Measurements from ENCODE around the gene DIRAS2. TPM values are rescaled to one million over a fixed set of nuclear protein-coding genes. Genes with fewer than 3 reads are reported as not detected.

The DIRAS2 gene
- total RNA-seq, 1 experiment from 2014 or later = 0.03 TPM

DNA sequence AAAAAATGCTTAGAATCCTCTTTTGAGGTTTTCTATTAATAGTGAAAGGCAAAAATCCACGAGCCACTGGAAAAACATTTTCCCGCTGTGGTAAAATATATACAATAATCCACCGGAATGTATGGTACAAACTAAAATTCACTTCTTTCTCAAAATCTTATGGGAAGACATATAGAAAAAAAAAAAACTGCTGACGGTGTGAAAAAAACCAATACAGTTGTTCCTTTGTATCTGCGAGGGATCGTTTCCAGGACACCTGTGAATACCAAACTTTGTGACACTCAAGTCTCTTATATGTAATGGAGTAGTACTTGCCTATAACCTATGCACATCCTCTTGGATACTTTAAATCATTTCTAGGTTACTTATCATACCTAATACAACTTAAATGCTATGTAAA, 13.3 kb downstream of the DIRAS2 start:
- Histone ChIP-seq H3K36me3 (ENCODE audit: control insufficient read depth, insufficient read depth, low read length) (no peaks in the 10 kb centered on the region), H3K4me1 (ENCODE audit: control insufficient read depth, insufficient read depth, low read length) (no peaks in the 10 kb centered on the region), H3K27me3 (ENCODE audit: control insufficient read depth, insufficient read depth, low read length) (no peaks in the 10 kb centered on the region), H3K27ac (ENCODE audit: low read length) (no peak overlapping the region), H3K4me3 (ENCODE audit: low read depth in 2 of 2, low read length in 2 of 2) (no peak overlapping the region), H3K9me3 (ENCODE audit: control insufficient read depth, insufficient read depth, low read depth, low read length) (no peaks in the 10 kb centered on the region)
- in situ Hi-C loops (cut with HindIII; ENCODE audit: low pct_unique_long_range_greater_than_20kb, low sequenced_read_pairs) = no loop called here
- ChIA-PET POLR2A (no interaction called here), CTCF (no interaction called here)
- intact Hi-C loops (cut with micrococcal nuclease; ENCODE audit: unreplicated experiment) = no loop called here
- no TSS peak for BruUV-seq (replicated peaks)
- no peak for ATAC-seq
- no peak for TF ChIP-seq SIN3A (IDR thresholded peaks at IDR 0.05; ENCODE audit: borderline replicate concordance, insufficient read depth, low read depth, low read length)
- no peak for TF ChIP-seq POLR2AphosphoS5 (IDR thresholded peaks at IDR 0.05; ENCODE audit: low read depth, low read length)
- TF ChIP-seq, protein P1, sequence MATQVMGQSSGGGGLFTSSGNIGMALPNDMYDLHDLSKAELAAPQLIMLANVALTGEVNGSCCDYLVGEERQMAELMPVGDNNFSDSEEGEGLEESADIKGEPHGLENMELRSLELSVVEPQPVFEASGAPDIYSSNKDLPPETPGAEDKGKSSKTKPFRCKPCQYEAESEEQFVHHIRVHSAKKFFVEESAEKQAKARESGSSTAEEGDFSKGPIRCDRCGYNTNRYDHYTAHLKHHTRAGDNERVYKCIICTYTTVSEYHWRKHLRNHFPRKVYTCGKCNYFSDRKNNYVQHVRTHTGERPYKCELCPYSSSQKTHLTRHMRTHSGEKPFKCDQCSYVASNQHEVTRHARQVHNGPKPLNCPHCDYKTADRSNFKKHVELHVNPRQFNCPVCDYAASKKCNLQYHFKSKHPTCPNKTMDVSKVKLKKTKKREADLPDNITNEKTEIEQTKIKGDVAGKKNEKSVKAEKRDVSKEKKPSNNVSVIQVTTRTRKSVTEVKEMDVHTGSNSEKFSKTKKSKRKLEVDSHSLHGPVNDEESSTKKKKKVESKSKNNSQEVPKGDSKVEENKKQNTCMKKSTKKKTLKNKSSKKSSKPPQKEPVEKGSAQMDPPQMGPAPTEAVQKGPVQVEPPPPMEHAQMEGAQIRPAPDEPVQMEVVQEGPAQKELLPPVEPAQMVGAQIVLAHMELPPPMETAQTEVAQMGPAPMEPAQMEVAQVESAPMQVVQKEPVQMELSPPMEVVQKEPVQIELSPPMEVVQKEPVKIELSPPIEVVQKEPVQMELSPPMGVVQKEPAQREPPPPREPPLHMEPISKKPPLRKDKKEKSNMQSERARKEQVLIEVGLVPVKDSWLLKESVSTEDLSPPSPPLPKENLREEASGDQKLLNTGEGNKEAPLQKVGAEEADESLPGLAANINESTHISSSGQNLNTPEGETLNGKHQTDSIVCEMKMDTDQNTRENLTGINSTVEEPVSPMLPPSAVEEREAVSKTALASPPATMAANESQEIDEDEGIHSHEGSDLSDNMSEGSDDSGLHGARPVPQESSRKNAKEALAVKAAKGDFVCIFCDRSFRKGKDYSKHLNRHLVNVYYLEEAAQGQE (IDR thresholded peaks at IDR 0.05; ENCODE audit: insufficient read depth in 1 of 2, low read depth in 2 of 2, low read length in 1 of 2) = no peak
- no peak for TF ChIP-seq TCF7L2 (IDR thresholded peaks at IDR 0.05; ENCODE audit: low read depth, low read length)
- TF ChIP-seq, protein P2, sequence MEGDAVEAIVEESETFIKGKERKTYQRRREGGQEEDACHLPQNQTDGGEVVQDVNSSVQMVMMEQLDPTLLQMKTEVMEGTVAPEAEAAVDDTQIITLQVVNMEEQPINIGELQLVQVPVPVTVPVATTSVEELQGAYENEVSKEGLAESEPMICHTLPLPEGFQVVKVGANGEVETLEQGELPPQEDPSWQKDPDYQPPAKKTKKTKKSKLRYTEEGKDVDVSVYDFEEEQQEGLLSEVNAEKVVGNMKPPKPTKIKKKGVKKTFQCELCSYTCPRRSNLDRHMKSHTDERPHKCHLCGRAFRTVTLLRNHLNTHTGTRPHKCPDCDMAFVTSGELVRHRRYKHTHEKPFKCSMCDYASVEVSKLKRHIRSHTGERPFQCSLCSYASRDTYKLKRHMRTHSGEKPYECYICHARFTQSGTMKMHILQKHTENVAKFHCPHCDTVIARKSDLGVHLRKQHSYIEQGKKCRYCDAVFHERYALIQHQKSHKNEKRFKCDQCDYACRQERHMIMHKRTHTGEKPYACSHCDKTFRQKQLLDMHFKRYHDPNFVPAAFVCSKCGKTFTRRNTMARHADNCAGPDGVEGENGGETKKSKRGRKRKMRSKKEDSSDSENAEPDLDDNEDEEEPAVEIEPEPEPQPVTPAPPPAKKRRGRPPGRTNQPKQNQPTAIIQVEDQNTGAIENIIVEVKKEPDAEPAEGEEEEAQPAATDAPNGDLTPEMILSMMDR (IDR thresholded peaks at IDR 0.05) = no peak
- no peak for DNase-seq (ENCODE audit: low read depth, low spot score)

DNA sequence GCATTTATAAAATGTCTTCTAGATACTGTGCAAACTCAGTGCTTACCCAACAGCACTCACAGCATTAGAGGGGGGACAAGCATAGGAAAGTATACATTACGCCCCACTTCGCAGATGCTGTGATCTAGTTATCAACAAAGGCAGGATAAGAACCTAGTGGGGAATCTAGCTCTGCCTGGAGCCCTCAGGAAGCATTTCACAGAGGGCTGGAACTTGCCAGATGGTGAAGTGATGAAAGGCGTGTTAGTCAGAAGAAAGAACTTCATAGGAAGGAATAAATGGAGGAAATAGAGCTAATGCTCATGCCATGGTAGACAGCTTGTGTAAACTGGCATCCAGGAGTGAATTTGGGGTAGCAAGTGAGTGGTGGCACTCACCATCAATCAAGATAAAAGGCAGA, 25.8 kb downstream of the DIRAS2 start:
- 0 out of 2 replicates have a peak, but pooled peaks cover 2% of the 10 kb centered on the region for H3K27me3 ChIP-seq (ENCODE audit: control insufficient read depth, insufficient read depth, low read length)
- H3K36me3 ChIP-seq (ENCODE audit: control insufficient read depth, insufficient read depth, low read length) = no peaks in the 10 kb centered on the region
- no peak overlapping the region for H3K4me3 ChIP-seq (ENCODE audit: low read depth in 2 of 2, low read length in 2 of 2)
- no TSS peak for BruUV-seq (replicated peaks)
- in situ Hi-C loops (cut with HindIII; ENCODE audit: low pct_unique_long_range_greater_than_20kb, low sequenced_read_pairs) = no loop called here
- no peak for TF ChIP-seq POLR2AphosphoS5 (IDR thresholded peaks at IDR 0.05; ENCODE audit: low read depth, low read length)
- TF ChIP-seq, protein P2 (IDR thresholded peaks at IDR 0.05) = no peak
- no peak for ATAC-seq
- intact Hi-C loops (cut with micrococcal nuclease; ENCODE audit: unreplicated experiment) = no loop called here
- no peaks in the 10 kb centered on the region for H3K4me1 ChIP-seq (ENCODE audit: control insufficient read depth, insufficient read depth, low read length)
- POLR2A ChIA-PET = no interaction called here
- CTCF ChIA-PET = no interaction called here
- no peak for DNase-seq (ENCODE audit: low read depth, low spot score)
- H3K27ac ChIP-seq (ENCODE audit: low read length) = no peak overlapping the region
- no peaks in the 10 kb centered on the region for H3K9me3 ChIP-seq (ENCODE audit: control insufficient read depth, insufficient read depth, low read depth, low read length)

DNA sequence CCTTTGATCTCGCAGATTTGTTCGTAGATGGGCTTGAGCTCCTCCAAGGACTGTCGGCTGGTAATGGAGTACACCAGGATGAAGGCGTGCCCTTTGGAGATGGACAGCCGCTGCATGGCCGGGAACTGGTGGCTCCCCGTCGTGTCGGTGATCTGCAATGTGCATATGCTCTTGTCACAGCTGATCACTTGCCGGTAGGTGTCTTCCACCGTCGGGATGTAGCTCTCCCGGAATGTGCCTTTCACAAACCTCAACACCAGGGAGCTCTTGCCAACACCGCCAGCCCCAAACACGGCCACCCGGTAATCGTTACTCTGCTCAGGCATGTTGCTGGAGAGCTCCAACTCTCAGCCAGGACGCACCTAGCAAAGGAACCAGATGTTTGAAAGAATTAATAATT, 29.1 kb downstream of the DIRAS2 start:
- ATAC-seq = no peak
- intact Hi-C loops (cut with micrococcal nuclease; ENCODE audit: unreplicated experiment) = no loop called here

More for the DNA sequence above, 29.1 kb downstream of the DIRAS2 start:
- TF ChIP-seq, protein P2 (IDR thresholded peaks at IDR 0.05) = no peak
- TF ChIP-seq SIN3A (IDR thresholded peaks at IDR 0.05; ENCODE audit: borderline replicate concordance, insufficient read depth, low read depth, low read length) = no peak
- no peak for TF ChIP-seq TCF7L2 (IDR thresholded peaks at IDR 0.05; ENCODE audit: low read depth, low read length)
- TF ChIP-seq, protein P1 (IDR thresholded peaks at IDR 0.05; ENCODE audit: insufficient read depth in 1 of 2, low read depth in 2 of 2, low read length in 1 of 2) = no peak
- no peak for TF ChIP-seq POLR2AphosphoS5 (IDR thresholded peaks at IDR 0.05; ENCODE audit: low read depth, low read length)
- 0 out of 2 replicates have a peak, but pooled peaks cover 2% of the 10 kb centered on the region for H3K27me3 ChIP-seq (ENCODE audit: control insufficient read depth, insufficient read depth, low read length)
- no peaks in the 10 kb centered on the region for H3K36me3 ChIP-seq (ENCODE audit: control insufficient read depth, insufficient read depth, low read length)
- H3K9me3 ChIP-seq (ENCODE audit: control insufficient read depth, insufficient read depth, low read depth, low read length) = no peaks in the 10 kb centered on the region
- ChIA-PET CTCF (no interaction called here), POLR2A (no interaction called here)
- H3K27ac ChIP-seq (ENCODE audit: low read length) = no peak overlapping the region
- BruUV-seq (replicated peaks) = no TSS peak
- in situ Hi-C loops (cut with HindIII; ENCODE audit: low pct_unique_long_range_greater_than_20kb, low sequenced_read_pairs) = no loop called here
- no peaks in the 10 kb centered on the region for H3K4me1 ChIP-seq (ENCODE audit: control insufficient read depth, insufficient read depth, low read length)
- H3K4me3 ChIP-seq (ENCODE audit: low read depth in 2 of 2, low read length in 2 of 2) = no peak overlapping the region
- DNase-seq (ENCODE audit: low read depth, low spot score) = no peak

Data from Panc1 (cell line).